Jurkat, Clone E6-1 (cell line): ENCODE results near the gene PNP.
"Not testable (repeated sequence)": the region's sequence is repeated elsewhere in the genome, so short reads cannot be mapped to it uniquely, and the experiment has no call there.

Experiments used
- DNase-seq: peaks from one replicate; pipeline ENCODE4 v3.0.0-alpha.2; 2011; ENCODE audit warnings: low read depth, low spot score
- H3K4me3 ChIP-seq: 2 replicates; pipeline ENCODE4 v1.5.1; 2011; ENCODE audit warnings: mild to moderate bottlenecking, low read length, control low read depth, moderate library complexity

The PNP gene

DNA sequence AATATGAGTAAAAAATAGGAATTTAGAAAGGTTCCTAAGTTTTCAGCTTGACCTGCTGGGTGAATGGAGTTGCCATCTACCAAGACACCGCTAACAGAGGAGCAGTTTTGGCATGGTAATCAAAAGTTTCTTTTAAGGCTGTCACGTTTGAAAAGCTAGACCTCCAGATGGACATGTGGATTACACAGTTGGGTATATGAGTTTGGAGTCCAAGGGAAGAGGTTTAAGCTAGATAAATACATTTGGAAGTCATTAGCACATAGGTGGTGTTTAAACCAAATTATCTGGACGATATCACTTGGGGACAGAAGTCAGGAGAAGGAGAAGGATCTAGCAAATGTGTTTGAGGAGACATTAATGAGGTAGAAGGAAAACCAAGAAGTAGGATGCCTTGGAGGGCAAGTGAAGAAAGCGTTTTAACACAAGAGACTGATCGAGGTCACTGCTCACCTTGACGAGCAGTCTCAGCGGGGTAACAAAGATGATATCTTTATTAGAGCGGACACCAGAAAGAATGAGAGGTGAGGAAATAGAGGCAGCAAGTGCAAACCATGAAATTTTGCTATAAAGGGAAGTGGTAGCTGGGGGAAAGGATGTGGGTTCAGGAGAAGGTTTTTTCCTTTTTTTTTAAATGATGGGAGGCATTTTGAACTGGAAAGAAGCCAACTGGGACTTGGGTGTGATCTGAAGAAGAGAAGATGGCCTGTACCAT is 17.6 kb downstream of the PNP start:
- no peak overlapping the region for H3K4me3 ChIP-seq
- peak; percentile 75 for DNase-seq

DNA sequence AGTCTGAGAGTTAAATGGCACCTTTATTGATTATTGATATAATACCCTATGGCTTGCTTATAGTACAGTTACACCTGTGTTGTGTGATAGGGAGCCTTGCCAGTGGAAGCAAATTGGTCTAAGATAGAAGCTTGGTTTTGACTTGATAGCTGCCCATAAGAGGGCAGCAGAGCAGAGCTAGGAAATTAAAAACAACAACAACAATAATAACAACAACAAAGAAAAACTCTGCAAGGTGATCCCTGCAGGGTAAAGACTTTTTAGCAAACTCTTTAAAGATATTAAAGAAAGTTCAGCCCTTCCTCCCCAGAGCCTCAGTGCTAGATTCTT is 18.2 kb downstream of the PNP start:
- no peak for DNase-seq
- no peak overlapping the region for H3K4me3 ChIP-seq

DNA sequence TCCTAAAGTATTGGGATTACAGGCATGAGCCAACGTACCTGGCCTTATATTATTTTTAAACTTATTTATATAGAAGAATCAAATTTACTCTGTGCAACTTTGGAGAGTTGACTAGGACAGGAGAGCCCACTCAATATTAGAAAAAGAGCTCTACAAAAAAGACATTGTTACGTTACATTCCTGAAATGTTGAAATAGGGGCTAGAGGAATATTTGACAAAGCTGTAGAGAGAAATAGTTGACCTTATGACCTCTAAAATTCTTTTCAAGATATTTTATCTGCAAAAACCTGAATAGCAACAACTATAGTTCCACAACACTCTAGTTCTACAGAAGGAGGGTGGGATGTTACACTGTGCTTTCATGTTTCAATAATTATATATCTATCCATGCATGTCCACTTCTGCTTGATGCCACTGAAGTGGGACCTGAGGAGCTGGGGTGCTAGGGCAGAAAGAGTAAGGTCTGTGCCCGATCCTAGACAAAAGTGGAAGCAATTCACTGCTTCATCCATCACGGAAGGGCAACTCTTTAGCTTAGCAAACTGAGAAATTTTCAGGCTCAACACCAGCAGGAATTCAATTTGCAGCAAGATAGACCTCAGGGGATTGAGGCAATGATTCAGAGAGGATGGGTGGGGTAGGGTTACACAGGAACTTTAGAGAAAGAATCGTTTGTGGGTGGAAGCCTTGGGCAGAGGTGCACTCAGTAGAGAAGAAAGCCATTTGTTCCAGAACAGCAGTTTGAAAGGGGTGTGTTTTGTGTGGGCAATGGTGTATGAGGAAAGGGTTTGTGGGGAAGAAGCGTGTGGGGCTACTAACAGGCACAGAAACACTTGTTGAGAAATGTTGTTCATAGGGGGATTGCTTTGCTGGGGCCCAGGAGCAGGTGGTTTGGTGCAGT is 20.1 kb downstream of the PNP start:
- peak overlapping the region; percentile 7; the same call in 1 of the 2 replicates for H3K4me3 ChIP-seq

DNA sequence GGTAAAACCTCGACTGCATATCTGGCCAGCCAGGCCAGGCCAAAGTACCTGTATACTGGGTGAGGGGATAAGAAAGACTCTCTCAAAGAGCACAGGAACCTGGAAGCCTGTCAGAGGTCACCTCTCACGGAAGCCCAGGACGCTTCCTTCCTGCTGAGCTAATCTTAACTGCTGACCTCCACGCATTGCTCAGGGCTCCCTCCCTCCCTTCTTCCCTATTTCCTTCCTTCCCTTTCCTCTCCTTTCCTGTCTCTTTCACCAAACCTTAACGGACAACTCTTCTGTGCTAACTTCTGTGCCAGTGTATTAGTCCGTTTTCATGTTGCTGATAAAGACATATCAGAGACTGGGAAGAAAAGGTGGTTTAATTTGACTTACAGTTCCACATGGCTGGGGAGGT is 21.4 kb downstream of the PNP start:
- no peak overlapping the region for H3K4me3 ChIP-seq
- DNase-seq = no peak

More for the DNA sequence above, 20.1 kb downstream of the PNP start:
- DNase-seq = peak; percentile 76

DNA sequence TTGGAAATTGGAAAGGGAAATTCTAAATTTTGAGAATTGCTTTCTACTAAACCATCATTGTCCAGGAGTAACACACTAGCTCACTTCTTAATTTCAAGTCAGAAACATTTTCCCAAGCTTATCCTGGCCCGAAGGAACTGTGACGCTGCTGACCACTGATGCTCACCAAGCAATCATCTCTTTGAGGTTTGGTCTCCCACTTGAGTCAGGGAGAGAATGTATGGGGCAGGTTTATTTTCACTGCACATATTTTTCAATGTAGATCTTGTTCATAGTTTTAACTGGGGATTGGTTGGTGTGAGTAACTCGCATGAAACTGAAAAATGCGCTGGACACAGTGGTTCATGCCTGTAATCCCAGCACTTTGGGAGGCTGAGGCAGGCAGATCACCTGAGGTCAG is 23.3 kb downstream of the PNP start:
- no peak overlapping the region for H3K4me3 ChIP-seq
- no peak for DNase-seq

DNA sequence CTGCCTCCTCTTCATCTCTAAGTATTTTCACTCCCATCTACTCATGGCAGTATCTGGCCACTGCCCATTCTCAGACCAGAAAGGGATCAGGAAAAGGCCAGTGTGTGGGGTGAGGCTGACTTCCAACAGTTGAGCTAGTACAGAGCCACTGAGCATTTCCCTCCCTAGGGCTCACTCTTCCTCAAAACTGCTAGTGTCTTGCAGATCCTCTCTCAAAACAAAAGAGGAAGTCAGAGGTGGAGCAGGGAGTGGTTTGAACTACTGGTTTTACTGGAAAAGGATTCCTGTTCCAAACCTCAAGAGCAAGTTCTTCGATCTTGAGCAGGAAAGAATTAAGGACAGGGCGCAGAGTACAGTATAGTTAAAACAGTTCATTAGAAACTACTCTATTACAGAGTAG is 24.4 kb downstream of the PNP start:
- no peak for DNase-seq
- no peak overlapping the region for H3K4me3 ChIP-seq

DNA sequence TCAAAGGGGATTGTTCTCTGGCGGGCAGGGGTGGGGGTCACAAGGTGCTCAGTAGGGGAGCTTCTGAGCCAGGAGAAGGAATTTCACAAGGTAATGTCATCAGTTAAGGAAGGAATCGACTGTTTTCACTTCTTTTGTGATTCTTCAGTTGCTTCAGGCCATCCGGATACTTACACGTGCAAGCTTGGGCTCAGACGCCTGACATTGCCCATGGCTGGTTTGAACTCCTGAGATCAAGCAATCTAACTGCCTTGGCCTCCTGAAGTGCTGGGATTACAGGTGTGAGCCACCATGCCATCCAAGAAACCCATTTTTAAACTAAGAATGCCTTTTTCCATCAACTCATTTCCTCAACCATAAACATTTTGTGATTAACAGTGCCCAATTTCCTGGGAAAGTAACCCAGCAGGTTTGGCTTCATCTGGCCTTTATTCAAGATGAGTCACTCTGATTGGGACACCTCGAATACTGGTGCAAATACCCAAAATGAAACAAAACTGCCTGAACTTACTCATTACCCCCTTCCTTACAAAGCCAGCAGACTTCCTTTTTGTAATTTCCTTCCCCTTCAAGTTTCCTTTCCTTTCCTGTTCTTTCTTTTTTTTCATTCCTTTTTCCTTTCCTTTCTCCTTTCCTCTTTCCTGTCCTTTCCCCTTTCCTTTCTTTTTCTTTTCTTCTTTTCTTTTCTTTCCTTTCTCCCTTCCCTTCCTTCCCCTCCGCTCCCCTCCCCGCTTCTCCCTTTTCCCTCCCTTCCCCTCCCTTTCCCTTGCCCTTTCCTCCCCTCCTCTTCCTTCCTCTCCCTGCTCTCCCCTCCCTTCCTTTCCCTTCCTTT is 25.9 kb downstream of the PNP start:
- no peak for DNase-seq
- no peak overlapping the region for H3K4me3 ChIP-seq

DNA sequence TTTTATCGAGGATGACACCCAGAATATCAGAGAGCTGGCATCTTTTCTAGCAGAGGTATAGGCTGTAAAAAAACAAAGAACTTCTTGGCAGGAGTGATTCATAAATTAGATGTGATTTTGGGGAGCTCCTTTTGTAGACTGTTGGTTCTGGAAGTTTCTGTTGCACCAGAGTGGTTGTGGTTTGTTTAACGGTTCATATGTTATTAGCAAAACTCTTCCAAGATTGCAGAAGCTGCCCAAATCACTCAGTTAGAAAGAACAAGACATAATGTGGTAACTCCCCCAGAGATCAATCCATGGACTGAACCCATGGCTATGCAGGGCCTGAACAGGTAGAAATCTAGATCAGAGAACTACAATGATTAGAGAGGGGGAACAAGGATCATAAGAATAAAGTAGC is 29.4 kb downstream of the PNP start:
- H3K4me3 ChIP-seq = no peak overlapping the region
- DNase-seq = no peak

DNA sequence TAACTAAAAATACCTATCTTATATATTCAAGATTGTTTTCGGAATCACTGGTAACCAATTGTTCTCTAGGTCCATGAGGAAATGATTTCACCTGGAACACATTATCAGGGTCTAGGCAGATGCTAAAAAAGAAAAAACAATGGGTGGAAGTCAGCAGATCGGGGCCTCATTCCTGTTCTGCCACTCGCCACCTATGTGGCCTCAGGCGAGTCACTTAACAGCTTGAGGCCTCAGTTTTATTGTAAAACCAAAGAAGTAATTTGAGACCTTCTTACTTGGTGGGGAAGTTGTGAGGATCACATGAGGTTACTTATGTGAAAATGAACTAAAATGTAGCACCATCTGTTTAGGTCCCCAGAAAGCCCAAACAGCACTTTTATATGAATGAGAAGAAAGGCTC is 29.9 kb downstream of the PNP start:
- no peak for DNase-seq
- H3K4me3 ChIP-seq = no peak overlapping the region

DNA sequence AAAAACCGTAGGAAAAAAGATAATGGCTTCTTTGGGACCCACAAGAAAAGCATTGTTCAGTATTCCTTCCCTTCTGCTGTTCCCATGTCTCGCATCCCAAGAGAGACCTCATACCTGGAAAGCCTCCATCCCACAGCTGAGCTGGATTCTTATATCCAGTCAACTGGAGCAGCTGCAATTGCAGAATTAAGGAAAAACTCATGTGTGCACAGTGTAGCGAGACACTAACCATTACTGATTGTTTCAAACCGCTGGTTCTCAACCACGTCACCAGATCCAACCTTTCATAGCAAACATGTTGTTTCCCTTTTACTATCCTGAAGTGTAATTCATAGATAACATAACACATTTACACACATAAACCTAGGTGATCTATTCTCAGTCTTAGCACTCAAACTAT is 30.7 kb downstream of the PNP start:
- no peak overlapping the region for H3K4me3 ChIP-seq
- no peak for DNase-seq

DNA sequence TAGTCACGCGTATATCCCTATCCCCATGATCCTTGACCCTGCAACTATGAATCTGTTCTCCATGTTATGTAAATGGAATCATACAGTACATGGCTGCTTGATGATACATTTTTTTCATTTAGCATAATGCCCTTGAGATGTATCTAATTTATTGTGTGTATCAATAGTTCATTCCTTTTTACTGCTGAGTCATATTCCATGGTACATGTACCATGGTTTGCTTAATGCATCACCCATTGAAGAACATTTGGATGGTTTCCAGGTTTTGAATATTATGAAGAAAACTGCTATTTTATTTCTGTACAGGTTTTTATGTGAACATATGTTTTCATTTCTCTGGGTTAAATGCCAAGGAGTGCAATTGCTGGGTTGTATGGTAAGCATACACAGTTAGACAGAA is 32.1 kb downstream of the PNP start:
- DNase-seq = no peak
- H3K4me3 ChIP-seq = no peak overlapping the region

DNA sequence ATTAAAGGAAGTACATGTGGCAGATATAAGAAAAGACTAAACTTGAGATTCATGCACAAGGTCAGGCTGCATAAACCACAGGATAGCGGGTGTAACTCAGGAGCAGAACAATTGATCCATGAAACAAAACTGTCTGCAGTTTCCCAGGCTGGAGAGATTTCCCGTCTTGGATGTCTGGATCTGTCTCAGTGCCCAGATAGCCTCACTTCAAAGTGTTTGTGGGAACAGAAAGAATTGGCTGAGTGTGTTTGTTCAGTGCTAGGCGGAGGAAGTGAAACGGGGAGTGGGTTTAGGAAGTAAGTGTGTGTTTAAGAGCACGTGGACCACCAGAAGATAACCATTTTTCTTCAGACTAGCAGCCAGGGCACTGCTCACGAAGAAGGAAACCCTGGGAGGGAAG is 34.7 kb downstream of the PNP start:
- no peak overlapping the region for H3K4me3 ChIP-seq
- DNase-seq = no peak

DNA sequence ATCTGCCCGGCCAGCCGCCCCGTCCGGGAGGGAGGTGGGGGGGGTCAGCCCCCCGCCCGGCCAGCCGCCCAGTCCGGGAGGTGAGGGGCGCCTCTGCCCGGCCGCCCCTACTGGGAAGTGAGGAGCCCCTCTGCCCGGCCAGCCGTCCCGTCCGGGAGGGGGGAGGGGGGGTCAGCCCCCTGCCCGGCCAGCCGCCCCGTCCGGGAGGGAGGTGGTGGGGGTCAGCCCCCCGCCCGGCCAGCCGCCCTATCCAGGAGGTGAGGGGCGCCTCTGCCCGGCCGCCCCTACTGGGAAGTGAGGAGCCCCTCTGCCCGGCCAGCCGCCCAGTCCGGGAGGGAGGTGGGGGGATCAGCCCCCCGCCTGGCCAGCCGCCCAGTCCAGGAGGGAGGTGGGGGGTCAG is 37.1 kb downstream of the PNP start:
- DNase-seq, H3K4me3 ChIP-seq: not testable (repeated sequence)

DNA sequence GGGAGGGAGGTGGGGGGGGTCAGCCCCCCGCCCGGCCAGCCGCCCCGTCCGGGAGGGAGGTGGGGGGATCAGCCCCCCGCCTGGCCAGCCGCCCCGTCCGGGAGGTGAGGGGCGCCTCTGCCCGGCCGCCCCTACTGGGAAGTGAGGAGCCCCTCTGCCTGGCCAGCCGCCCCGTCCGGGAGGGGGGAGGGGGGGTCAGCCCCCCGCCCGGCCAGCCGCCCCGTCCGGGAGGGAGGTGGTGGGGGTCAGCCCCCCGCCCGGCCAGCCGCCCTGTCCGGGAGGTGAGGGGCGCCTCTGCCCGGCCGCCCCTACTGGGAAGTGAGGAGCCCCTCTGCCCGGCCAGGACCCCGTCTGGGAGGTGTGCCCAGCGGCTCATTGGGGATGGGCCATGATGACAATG is 37.5 kb downstream of the PNP start:
- not testable (repeated sequence) for H3K4me3 ChIP-seq

DNA sequence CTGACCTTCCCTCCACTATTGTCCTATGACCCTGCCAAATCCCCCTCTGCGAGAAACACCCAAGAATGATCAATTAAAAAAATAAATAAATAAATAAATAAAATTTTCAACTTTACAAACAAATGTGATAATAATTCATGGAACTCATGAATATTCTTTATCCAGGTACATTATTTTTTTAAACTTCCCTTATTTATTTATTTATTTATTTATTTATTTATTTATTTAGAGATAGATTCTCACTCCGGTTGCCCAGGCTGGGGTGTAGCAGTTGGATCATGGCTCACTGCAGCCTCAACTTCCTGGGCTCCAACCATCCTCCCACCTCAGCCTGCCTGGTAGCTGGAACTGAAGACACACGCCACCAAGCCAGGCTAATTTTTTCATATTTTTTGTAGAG is 38.3 kb downstream of the PNP start:
- not testable (repeated sequence) for H3K4me3 ChIP-seq, DNase-seq

More for the DNA sequence above, 37.5 kb downstream of the PNP start:
- DNase-seq = not testable (repeated sequence)

DNA sequence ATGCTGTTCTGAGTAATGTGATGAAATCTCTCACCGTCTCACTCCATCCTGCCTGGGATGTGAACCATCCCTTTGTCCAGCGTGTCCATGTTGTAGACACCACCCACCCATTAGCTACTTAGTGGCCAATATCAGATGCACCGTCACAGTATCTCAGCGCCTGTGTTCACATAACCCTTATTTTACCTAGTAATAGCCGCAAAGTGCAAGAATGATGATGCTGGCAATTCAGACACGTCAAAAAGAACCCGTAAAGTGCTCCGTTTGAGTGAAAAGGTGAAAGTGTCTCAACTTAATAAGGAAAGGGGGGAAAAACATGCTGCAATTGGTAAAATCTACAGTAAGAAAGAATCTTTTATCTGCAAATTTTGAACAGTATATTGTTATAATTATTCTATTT is 39.2 kb downstream of the PNP start:
- no peak overlapping the region for H3K4me3 ChIP-seq
- DNase-seq = no peak

DNA sequence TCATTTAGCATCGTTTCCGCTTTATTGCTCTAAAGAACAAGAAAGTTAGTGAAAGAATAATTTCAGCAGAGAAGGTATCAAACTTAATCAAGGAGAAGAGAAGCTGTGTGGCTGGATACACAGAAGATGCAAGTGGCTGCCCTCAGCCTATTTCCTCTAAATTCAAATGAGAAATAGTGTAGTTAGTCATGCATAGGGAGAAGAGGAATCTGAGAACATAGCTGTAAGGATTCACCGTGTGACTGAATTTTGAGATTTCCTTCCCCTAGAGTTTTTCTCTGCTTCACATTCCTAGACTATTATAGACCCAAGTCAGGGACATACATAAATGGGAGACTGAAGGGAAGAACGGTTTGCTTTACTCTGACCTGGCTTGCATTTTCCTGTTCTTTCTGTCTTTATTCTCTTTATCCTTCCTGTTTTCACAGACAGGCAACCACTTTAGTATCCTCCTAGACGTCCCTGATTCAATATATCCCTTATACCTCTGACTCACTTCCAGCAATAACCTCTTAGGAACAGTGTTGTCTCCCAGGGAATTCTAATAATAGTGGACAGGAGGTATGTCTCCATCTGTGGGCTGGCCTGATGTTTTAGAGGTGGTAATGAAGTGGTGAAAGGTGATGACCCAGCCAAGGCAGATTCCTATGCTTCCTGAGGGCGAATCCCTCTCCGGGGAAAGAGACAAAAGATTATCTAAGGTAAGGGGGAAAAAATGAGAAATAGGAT is 43.1 kb downstream of the PNP start:
- no peak overlapping the region for H3K4me3 ChIP-seq
- no peak for DNase-seq

DNA sequence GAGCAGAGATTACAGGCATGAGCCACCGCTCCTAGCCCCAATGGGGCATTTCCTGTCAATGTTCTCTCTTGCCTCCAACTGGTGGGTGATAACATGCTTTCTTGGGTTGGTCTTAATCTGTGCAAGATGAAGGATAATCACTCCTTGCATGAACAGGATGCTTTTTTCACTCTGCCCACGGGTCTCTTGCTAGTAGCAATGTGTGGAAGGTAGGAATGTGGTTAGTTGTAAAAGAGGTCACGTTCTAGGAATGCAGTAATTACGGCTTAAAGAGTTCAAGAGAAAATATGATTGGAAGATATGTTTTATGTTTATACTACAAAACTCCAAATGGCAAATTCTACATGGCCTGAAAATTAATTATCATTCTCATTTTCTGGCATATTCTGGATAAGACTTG is 46.6 kb downstream of the PNP start:
- H3K4me3 ChIP-seq = no peak overlapping the region
- no peak for DNase-seq

DNA sequence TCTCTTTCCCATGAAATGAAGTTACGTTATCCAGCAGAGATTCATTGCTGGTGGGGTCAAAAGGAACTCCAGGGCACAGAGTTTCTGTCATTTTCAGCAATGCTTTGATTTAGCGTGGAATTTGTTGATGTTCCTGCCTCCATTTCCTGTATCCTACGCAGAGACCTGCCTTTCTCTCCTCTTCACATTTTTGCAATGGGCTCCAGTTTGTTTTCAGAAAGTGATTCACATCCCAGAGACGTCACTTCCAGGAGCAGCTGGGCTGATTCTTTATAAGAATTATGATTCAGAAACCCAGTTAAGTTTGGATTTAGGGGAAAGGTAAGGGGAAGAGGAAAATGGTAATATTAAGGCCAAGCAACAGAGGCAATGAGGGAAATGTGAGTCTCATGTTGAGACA is 47.7 kb downstream of the PNP start:
- DNase-seq = no peak
- no peak overlapping the region for H3K4me3 ChIP-seq
